GM21576 (cell line): ENCODE results near the gene MAPK6.
"Not testable (repeated sequence)": the region's sequence is repeated elsewhere in the genome, so short reads cannot be mapped to it uniquely, and the experiment has no call there.

Experiments
- ATAC-seq: cut with Tn5 transposase; IDR thresholded peaks from one replicate; pipeline ENCODE4 v1.9.1; 2021; ENCODE audit warnings: mild to moderate bottlenecking, moderate library complexity; ENCODE audit not compliant: unreplicated experiment

Gene MAPK6

DNA sequence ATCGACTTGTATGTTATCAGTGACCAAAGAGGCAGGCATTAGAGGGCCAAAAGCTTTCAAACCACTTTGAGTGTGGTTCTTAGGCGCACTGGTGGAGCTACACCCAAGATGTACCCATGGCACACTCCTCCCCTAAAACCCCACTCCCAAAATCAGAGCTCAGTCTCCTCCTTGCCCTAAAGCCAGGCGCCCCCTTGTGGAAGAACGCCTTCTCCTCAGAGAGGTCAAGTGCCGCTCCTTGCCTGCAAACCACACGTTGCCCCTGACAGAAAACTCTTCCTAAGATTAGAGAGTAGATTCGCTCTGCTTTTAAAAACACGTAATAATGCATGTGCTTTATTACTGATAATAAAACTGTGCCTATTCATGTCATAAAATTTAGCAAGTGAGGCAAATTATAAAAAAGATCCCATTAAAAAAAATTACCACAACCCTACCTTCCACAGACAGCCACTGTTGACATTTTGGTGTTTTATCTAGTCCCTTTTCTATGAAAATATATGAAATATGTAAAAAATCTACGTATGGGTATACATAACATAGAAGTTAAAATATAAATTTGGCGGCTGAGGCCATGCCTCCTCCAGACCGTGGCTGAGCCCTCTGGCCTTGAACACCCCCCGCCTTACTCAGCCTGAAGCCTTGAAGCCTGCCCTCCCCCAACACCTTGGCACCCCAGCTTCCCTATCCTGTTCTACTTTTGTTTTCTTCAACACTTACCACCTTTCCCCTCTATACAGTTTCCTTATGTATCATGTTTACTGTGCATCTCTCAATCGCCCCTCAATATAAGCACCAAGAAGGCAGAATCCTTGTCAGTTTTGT is 60.1 kb downstream of the MAPK6 start:
- no peak for ATAC-seq

DNA sequence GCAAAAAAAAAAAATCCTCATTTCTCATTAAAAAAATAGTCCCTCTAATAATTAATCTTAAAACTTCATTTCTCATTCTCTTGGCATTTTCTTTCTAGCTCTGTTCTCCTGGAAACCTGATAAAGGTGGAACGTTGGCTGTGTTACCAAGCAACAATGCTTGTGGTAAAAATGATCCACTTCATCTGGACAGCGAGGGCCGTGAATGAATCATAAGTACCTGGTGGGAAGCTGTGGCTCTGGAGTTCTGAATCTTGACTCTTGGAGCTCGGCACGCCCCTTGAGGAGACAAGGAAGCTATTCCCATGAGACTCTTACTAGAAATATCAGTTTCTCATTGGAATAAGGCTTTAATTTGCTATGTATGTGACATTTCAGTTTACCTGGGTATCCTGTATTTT is 61.0 kb downstream of the MAPK6 start:
- no peak for ATAC-seq

DNA sequence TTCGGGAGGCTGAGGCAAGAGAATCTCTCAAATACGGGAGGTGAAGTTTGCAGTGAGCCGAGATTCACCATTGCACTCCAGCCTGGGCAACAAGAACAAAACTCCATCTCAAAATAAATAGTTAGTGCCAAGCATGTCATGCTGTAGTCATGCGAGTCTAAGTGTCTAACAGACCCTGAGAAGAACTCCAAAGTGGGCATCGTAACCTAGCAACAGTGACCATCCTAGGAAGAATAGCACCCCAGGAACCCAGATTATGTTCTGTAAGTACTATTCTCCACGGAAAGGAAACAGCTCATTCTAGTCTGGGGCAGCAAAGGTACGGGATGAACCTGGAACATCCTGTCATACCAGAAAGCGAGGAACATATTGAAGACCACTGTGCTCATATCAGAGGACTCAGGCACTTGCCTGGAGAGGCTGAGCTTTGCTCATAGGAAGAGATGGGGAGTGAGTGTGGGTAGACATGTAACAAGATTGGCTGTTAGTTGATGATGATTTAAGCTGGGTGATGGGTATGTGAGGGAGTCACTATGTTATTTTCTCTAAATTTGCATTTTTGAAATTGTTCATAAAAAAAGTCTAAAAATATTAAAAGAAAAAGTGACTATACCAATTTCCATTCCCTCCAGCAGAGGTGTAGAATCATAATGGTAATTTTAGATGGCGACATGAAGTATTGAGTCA is 61.8 kb downstream of the MAPK6 start:
- ATAC-seq: no peak

DNA sequence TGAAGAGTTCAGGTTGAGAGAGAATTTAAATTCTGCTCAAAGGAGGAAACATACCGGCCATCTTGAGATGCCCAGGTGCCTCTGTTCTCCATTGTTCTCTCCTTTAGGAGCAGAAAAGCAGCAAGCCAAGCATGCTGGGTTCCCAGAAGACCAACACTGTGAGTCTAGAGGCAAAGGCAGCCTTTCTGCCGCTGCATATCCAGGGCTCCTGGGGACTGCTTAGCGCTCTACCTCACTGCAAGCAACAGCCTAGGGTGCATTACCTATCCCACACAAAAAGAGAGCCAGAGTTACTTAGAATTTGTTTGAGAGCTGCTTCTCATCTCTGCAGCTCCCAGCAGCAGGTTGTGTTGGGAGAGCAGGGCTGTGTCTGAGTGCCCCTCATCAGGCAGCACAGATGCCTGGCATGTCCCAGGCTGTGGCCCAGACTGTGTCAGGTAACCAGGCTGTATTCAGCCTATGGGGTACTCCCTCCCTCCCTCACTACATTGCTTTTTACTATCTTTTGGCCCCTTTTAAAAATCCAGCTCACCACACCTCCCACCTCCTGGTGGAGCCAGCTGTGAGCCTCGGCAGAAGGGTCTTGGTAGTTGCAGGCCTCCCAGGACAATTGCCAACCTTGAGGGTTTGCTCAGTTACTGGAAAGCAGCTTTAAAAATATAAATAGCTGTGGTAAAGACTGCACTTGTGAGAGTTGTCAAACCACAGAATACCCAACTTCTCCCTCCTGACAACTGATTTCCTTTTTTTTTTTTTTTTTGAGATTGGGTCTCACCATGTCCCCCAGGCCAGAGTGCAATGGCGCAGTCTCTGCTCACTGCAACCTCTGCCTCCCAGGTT is 63.4 kb downstream of the MAPK6 start:
- peak; percentile 76 for ATAC-seq

DNA sequence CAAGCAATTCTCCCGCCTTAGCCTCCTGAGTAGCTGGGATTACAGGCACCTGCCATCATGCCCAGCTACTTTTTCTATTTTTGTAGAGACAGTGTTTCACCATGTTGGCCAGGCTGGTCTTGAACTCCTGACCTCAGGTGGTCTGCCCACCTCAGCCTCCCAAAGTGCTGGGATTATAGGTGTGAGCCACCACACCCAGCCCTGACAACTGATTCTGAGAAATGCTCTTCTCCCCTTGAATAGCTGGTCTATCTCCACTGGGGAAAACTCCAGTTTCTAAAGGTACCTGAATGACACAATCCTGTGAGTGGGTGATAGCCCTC is 64.0 kb downstream of the MAPK6 start:
- peak; percentile 5 for ATAC-seq

DNA sequence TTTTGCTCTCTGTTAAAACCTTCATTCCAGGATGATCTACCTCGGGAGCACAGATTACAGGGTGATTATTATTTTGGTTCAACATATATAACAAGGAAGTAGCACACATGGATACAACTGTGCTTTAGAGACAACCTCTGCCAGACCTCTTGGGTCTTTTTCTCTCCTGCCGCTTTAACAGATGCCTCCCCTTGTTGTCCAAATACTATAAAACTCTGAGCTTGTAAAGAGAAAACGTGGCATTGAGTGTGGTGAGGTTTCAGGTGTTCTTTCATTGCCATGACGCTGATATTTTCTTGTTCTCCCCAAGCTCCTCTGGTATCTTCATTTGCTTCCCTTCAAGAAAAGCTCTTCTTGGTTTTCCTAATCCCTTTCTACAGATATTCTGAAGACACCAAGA is 64.6 kb downstream of the MAPK6 start:
- ATAC-seq: no peak

DNA sequence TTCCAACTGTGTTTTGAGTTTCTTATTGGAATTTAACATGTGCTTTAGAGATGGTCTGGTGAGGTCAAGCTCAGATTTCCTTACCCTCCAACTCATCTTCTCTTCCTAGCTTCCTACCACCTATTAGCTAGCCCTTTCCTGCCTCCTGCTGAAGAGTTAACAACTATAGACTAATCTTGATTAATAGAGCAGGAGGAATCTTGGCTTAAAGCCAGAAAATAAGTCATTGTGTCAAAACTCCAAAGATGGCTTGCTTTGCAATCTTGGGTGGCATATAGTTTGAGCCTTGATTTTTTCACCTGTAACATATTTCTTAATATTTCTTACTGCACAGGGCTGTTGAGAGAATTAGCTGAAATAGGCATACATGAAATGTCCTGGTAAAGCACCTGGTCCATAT is 66.3 kb downstream of the MAPK6 start:
- ATAC-seq: no peak

DNA sequence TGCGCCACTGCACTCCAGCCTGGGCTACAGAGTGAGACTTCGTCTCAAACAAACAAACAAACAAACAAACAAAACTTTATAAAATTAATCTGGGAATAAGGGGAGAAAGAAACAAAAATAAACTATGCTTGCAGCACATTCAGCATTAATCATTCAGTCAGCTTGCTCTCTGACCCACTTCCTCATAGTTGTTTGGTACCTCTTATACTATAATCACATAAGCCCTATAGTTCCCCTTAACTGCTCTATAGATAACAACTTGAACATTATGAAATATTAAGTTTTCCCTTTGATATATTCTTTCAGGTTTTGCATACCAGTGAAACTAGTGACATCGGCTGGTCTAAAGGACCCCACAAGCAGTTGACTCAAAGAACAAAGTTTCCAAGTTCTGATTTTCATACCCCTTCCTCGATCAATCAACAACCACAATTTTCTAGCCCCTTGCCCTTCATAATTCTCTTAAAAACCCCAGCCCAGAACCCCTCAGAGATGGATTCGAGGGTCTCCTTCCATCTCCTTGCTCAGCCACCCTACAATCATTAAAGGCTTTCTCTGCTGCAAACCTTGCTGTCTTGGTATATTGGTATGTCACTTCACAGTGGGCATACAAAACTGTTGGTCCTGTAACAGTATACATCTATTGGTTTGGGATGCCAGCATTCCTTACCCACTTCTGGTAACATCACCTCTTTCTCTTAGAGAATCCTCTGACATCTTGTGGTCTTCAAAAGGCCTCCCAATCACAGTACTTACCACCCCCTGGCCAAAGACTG is 67.2 kb downstream of the MAPK6 start:
- ATAC-seq: no peak

DNA sequence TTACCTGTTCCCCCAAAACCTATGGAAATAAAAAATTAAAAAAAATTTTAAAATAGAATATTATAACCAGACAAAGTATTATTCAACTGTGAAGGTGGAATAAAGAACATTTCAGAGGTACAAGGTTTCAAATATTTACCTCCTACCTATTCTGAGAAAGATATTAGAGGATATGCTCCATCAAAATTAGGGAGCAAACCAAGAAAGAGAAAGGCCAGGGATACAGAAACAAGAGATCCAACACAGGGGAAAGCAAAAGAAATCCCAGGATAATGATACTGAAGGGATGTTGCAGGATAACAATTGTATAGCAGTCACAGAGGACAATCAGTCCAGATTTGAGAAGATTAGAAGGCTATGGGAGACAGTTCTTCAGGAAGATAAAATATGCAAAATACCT is 71.2 kb downstream of the MAPK6 start:
- no peak for ATAC-seq

DNA sequence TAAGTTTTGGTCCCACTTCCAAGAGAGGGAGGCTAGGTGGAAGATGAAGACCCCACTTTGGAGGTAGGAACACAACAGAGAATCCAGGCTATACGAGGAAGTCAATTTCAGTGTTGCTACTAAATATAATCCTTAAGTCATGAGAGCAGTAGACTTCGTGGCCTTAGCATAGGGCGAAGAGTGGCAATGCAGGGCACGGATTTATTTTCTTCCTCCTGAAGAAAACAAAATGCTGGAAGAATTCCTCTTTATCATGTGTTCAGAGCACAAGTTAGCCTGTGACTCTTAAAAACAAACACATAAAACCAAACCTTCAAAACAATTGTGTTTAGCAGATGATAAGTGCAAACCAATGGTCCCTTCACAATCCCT is 74.1 kb downstream of the MAPK6 start:
- no peak for ATAC-seq

DNA sequence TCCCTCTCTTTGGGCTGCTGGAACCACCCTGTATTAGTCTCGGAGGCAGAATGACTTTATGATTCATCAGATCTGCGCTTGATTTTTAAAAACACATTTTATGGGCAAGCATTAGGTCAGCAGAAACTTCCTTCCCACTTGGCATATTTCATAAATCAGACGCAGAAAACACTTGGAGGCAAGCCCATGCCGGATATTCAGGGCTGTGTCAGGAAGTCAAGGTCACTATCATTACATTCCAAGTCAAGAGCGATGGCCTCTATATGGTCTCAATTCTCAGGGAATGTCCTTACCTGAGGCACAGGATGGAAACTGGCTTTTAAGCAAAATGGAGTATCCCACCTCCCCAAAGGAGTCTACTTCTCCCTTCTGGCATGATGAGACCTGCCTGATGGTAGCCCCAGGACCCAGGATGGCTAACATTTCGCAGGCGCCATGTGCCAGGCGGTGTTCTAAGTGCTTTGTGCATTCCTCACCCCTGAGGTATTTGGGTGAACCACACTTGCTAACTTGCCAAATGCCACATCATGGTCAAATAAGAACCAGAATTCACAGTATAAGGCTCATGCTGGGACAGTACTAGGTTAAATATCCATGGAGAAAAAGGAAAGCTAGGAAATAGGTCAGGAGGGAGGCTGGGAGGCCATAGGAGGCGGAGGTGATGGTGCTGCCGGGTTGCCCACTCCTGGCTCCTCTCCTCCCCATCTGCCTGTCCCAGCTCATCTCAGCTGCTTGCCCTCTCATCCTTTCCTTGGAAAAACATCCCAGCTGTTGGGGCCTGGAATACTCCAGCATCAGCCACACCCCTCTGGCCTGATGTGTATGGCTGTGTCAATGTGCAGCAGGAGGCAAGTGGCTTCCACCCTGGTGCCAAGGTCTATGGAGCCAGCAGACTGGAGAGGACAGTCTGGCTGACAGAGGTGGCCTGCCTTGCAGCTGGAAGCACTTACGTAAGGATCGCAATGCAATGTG is 74.8 kb downstream of the MAPK6 start:
- ATAC-seq: no peak

DNA sequence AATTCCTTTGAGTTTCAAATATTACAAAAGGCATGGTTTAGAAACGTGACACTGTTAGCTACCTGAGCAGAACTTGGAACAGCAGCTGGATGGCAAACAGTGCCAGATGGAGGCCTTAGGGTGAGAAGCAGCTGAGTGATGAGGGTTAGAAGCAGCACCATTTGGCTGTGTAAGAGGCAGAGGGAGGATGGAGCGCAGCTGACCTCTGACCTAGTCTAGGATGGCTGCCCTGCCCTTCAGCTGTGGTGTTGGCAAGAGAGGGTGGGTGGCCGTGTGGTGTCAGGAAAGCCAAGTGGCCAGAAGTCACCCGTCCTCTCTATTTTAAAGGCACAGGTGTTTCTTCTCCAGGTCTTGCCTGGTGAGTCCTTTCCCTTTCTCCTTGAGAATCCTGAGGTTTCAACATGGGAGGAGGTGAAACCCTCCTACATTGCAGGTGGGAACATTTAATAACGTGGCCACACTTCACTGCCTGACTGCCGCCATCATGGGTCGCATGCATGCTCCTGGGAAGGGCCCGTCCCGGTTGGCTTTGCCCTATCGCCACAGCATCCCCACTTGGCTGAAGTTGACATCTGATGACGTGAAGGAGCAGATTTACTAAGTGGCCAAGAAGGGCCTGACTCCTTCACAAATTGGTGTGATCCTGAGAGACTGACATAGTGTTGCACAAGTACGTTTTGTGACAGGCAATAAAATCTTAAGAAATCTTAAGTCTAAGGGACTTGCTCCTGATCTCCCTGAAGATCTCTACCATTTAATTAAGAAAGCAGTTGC is 76.0 kb downstream of the MAPK6 start:
- no peak for ATAC-seq

DNA sequence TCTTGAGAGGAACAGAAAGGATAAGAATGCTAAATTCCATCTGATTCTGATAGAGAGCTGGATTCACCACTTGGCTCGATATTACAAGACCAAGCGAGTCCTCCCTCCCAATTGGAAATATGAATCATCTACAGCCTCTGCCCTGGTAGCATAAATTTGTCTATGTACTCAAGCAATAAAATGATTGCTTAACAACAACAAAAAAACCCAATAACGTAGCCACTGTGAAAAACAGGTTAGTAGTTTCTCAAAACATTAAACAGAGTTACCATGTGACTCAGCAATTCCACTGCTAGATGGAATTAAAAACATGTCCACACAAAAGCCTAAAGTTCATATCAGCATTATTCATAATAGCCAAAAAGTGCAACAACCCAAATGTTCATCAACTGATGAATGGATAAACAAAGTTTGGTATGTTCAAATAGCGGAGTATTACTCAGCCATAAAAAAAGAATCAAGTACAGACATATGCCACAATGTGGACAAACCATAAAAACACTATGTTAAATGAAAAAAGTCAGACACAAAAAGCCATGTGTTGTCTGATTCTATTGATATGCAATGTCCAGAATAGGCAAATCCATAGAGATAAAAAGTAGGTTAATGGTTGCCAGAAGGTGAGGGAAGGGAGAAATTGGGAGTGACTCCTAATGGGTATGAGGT is 76.7 kb downstream of the MAPK6 start:
- no peak for ATAC-seq

DNA sequence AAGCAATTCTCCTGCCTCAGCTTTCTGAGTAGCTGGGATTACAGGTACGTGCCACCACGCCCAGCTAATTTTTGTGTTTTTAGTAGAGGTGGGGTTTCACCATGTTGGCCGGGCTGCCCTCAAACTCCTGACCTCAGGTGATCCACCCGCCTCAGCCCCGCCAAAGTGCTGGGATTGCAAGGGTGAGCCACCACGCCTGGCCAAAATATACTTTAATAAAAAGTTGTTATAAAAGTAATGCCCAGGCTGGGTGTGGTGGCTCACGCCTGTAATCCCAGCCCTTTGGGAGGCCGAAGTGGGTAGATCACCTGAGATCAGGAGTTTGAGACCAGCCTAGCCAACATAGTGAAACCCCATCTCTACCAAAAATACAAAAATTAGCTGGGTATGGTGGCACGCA is 77.5 kb downstream of the MAPK6 start:
- not testable (repeated sequence) for ATAC-seq

DNA sequence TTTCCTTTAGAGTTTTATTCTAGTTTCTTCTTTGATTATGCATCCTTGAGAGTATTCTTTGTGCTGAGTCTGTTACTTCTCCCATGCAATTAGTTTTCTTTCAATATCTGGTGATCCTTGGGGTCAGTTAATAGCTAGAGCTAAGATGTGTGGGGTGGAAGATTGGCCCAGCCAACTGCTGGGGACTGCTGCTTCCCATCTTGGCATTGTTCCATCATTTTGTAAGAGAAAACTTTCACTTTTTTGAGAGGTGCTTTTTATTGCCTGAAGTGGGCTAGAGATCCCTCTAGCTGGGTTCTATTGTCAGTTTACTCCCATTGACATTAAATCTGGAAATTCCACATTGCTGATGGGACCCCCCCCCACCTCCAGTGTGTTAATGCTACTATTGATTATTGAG is 78.2 kb downstream of the MAPK6 start:
- no peak for ATAC-seq

DNA sequence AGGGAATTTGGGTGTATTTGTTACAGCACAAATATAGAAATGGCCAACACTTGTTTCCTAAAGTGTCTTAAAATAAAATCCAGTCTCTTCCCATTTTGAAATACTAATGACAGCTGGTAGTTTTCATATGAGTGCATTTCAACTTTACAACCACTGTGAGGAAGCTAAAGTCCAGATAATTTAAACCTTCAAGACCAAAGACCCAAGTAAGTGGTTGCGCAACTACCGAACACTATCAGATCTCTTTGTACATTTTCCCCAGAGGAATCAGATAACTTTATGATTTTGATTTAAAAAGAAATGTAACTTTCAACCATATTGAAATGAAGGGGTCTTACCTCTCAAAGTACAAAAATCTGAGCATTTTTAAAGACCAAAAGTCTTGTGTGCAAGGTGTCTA is 79.3 kb downstream of the MAPK6 start:
- no peak for ATAC-seq

DNA sequence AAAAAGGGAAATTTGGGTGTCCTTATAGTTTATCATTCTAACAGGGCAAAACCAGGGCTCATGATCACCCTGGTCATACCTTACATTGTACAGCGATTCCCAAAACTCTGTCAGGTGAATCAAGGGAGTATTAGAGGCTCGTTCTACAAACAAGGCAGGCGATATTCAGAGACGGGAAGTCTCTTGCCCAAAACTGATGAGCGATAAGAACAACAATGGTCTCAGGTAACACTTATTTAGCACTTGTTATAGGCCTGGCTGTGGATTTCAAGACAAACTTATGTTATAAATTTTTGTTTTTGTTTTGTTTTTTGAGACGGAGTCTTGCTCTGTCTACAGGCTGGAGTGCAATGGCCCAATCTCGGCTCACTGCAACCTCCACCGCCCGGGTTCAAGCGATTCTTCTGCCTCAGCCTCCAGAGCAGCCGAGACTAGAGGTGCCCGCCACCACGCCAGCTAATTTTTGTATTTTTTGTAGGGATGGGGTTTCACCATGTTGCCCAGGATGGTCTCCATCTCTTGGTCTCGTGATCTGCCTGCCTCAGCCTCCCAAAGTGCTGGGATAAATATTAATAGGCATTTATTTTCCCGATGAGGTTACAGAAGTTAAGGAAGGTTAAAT is 80.7 kb downstream of the MAPK6 start:
- no peak for ATAC-seq

DNA sequence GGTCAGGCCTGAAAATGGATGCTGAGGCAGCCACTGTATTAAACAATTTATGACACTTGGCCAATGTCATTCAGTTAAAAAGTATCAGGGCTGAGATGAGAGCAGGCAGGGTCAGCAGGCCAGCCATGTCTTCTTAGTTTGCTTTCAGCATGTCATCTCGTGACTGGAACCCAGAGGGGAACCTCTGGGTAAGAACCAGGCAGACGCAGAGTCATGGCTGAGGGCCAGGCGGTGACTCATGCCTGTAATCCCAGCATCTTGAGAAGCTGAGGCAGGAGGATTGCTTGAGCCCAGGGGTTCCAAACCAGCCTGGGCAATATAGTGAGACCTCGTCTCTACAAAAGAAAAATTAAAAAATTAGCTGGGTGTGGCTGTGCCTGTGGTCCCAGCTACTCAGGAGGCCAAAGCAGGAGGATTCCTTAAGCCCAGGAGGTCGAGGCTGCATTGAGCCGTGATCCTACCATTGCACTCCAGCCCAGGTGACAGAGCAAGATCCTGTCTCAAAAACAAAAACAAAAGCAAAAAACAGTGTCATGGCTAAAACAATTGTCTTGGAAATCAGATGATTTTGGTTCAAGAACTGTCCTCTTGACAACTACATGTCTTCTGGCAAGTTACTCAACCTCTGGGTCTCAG is 81.9 kb downstream of the MAPK6 start:
- ATAC-seq: no peak
